Activated naive CD8-positive, alpha-beta T cell treated with anti-CD3 and anti-CD28 coated beads, Interleukin-2, amount 10 ng/mL, durations not matched to agents 7 days and 5 days (primary cell): Measurements from ENCODE around the gene MMP28. TPM values are rescaled to one million over a fixed set of nuclear protein-coding genes. Genes with fewer than 3 reads are reported as not detected.

Experiments
- ATAC-seq: fragments of 150-1000 bp; cut with Tn5 transposase; one replicate; pipeline ENCODE4 v1.10.0; 2021; ENCODE audit warnings: low read depth, moderate library complexity
- POLR2A ChIA-PET: fragments of 350-600 bp; sonication (Branson Sonifier 250); formaldehyde crosslinking; loops from one replicate; lab custom pipeline; 2021; ENCODE audit warnings: antibody characterized with exemption; lab: Charles Lee
- DNase-seq: peaks from one replicate; pipeline ENCODE4 v3.0.0; 2021
- H3K27ac Mint-ChIP-seq: one replicate; pipeline ENCODE4 v1.8.0; 2022; ENCODE audit warnings: mild to moderate bottlenecking, mixed read lengths
- H3K27me3 Mint-ChIP-seq: one replicate; pipeline ENCODE4 v1.8.0; 2022; ENCODE audit warnings: mild to moderate bottlenecking, moderate library complexity, mixed read lengths
- H3K36me3 Mint-ChIP-seq: one replicate; pipeline ENCODE4 v1.8.0; 2021; ENCODE audit warnings: mild to moderate bottlenecking, mixed read lengths
- H3K4me1 Mint-ChIP-seq: one replicate; pipeline ENCODE4 v1.8.0; 2021; ENCODE audit warnings: mixed read lengths
- H3K4me3 Mint-ChIP-seq: one replicate; pipeline ENCODE4 v1.8.0; 2022; ENCODE audit warnings: mild to moderate bottlenecking, moderate library complexity, mixed read lengths
- H3K9me3 Mint-ChIP-seq: one replicate; pipeline ENCODE4 v1.8.0; 2021; ENCODE audit warnings: mixed read lengths
- total RNA-seq, 2 experiments: library from RNA; stranded (reverse); gene quantifications; one replicate each; pipeline ENCODE4 v1.2.3, GENCODE V29; 2021

MMP28 gene
- total RNA-seq, result under 1 TPM; 0.45 to 0.75 TPM

GRCh38 chr17:35795007-35795870, at the start of gene MMP28:
TSS of gene MMP28 (minus strand) at chr17:35795641. CDS start at chr17:35795377, 264 bp downstream.
- peak; percentile 66 for DNase-seq
- Mint-ChIP-seq H3K36me3 (no peaks in the 10 kb centered on the region), H3K9me3 (no peaks in the 10 kb centered on the region), H3K27me3 (peaks cover 64% of the 10 kb centered on the region), H3K27ac (no peak within 1 kb of the TSS), H3K4me1 (peaks cover 12% of the 10 kb centered on the region), H3K4me3 (peak within 1 kb of the TSS; percentile 76)
- ATAC-seq, result peak; percentile 82
- POLR2A ChIA-PET, result interaction anchor here (0.5 to 4.0 kb wide), 5 partner anchors 9 to 205 kb away, joined by 3 to 21 read pairs (median 3); partner anchors contain the start of genes C17orf50 and TAF15

- ATAC-seq, result no peak
- POLR2A ChIA-PET, result no interaction called here
- H3K4me1 Mint-ChIP-seq, result peaks cover 10% of the 10 kb centered on the region
- no peak for DNase-seq
- H3K27me3 Mint-ChIP-seq, result no peaks in the 10 kb centered on the region
- no peak overlapping the region for H3K27ac Mint-ChIP-seq
- H3K4me3 Mint-ChIP-seq, result no peak overlapping the region
- H3K36me3 Mint-ChIP-seq, result peaks cover 42% of the 10 kb centered on the region
- H3K9me3 Mint-ChIP-seq, result no peaks in the 10 kb centered on the region
Observed at GRCh38 chr17:35844547-35844946, 49.1 kb upstream of the MMP28 start.

GRCh38 chr17:35843698-35844097, 48.3 kb upstream of the MMP28 start:
- Mint-ChIP-seq H3K4me1 (peaks cover 8% of the 10 kb centered on the region), H3K27me3 (no peaks in the 10 kb centered on the region), H3K36me3 (peaks cover 41% of the 10 kb centered on the region), H3K27ac (no peak overlapping the region), H3K4me3 (no peak overlapping the region), H3K9me3 (no peaks in the 10 kb centered on the region)
- POLR2A ChIA-PET, result no interaction called here
- ATAC-seq, result no peak
- DNase-seq, result no peak

DNA sequence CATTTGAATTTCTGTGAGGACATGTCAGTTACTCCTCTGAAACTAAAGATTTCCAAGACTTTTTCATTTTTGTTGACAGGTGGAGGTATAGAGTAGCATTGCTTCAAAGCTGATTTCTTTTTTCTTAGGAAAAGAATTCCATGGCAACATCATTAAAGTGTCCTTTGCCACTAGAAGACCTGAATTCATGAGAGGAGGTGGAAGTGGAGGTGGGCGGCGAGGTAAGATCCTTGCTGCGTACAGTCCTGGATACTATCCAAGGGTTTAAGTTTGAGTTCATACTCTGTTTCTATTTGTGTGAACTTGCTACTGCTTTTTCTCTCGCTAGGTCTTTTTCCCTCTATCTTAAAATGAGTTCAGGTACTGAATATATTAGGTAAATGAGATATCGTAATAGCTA, 46.8 kb upstream of the MMP28 start:
- H3K27ac Mint-ChIP-seq, result peak overlapping the region; percentile 34
- POLR2A ChIA-PET, result interaction anchor here (1.8 kb wide), 1 partner anchor 33 kb away, joined by 5 read pairs; the partner anchor contains the start of gene TAF15

DNA sequence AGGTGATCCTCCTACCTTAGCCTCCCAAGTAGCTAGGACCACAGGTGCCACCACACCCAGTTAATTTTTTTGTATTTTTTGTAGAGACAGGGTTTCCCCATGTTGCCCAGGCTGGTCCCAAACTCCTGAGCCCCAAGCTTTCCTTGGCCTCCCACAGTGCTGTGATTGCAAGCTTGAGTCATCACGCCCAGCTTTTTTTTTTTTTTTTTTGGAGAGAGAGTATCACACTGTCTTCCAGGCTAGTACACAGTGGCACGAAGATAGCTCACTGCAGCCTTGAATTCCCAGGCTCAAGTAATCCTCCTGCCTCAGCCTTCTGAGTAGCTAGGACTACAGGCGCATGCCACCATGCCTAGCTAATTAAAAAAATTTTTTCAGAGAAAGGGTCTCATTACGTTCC, 46.1 kb upstream of the MMP28 start:
- no peak overlapping the region for H3K27ac Mint-ChIP-seq
- peaks cover 47% of the 10 kb centered on the region for H3K36me3 Mint-ChIP-seq
- H3K4me1 Mint-ChIP-seq, result peaks cover 13% of the 10 kb centered on the region
- H3K4me3 Mint-ChIP-seq, result no peak overlapping the region
- H3K27me3 Mint-ChIP-seq, result no peaks in the 10 kb centered on the region
- H3K9me3 Mint-ChIP-seq, result no peaks in the 10 kb centered on the region
- no peak for DNase-seq
- POLR2A ChIA-PET, result interaction anchor here (1.0 to 1.8 kb wide), 2 partner anchors 33 to 65 kb away, joined by 3 to 5 read pairs; partner anchors contain the start of gene TAF15
- ATAC-seq, result no peak

More for the DNA sequence above, 46.8 kb upstream of the MMP28 start:
- no peak for DNase-seq
- H3K4me1 Mint-ChIP-seq, result peaks cover 13% of the 10 kb centered on the region
- peaks cover 41% of the 10 kb centered on the region for H3K36me3 Mint-ChIP-seq
- no peak for ATAC-seq
- H3K27me3 Mint-ChIP-seq, result no peaks in the 10 kb centered on the region
- H3K9me3 Mint-ChIP-seq, result no peaks in the 10 kb centered on the region
- H3K4me3 Mint-ChIP-seq, result no peak overlapping the region

GRCh38 chr17:35841101-35841500, 45.7 kb upstream of the MMP28 start:
- Mint-ChIP-seq H3K9me3 (no peaks in the 10 kb centered on the region), H3K27ac (no peak overlapping the region), H3K27me3 (no peaks in the 10 kb centered on the region), H3K4me1 (peaks cover 13% of the 10 kb centered on the region), H3K36me3 (peaks cover 48% of the 10 kb centered on the region), H3K4me3 (no peak overlapping the region)
- ATAC-seq (no peak), DNase-seq (no peak)
- POLR2A ChIA-PET, result interaction anchor here (1.0 to 1.8 kb wide), 2 partner anchors 32 to 65 kb away, joined by 3 to 5 read pairs; partner anchors contain the start of gene TAF15

DNA sequence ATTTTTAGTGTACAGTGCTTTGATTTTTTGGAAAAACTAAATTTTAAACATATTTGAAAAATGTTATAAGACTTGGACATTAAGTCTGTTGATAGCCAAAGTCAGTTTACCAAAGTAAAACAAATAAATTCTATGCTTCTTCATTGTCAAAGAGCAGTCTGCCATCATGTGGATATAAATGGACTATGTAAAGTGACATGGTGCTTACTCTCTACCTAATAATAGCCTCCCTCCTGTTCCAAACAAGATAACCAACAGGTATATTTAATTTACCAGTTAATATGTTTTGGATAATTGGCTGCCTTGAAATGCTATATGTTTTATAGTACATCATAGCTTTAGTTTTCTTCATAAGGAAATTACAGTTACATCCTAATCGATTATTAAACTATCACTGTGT, 29.8 kb upstream of the MMP28 start:
- DNase-seq, result no peak
- Mint-ChIP-seq H3K36me3 (peaks cover 27% of the 10 kb centered on the region), H3K27ac (no peak overlapping the region), H3K4me1 (peaks cover 4% of the 10 kb centered on the region), H3K27me3 (no peaks in the 10 kb centered on the region), H3K4me3 (no peak overlapping the region), H3K9me3 (no peaks in the 10 kb centered on the region)
- POLR2A ChIA-PET, result no interaction called here
- no peak for ATAC-seq

GRCh38 chr17:35821308-35821707, 25.9 kb upstream of the MMP28 start:
- peaks cover 9% of the 10 kb centered on the region for H3K4me1 Mint-ChIP-seq
- no peaks in the 10 kb centered on the region for H3K27me3 Mint-ChIP-seq
- peaks cover 35% of the 10 kb centered on the region for H3K36me3 Mint-ChIP-seq
- DNase-seq (no peak), ATAC-seq (no peak)
- H3K9me3 Mint-ChIP-seq, result no peaks in the 10 kb centered on the region
- no peak overlapping the region for H3K4me3 Mint-ChIP-seq
- POLR2A ChIA-PET, result no interaction called here
- no peak overlapping the region for H3K27ac Mint-ChIP-seq

DNA sequence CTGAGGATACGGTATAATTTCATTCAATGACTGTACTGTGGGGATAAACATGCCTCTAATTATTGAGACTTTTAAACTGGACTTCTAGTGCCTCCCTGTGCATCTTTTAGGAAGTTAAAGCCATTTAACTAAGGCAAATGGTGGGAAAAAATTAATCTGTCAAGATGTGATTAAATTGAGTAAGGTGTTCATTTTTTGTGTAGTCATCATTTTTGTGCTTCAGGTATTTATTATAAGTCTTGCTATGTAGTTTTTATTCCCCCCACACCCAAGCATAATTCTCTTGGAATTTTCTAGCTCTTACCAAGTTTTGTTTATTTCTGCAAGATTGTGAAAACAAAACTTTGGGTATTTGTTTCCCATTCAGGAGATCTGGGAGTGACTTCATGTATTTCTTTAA, 24.0 kb upstream of the MMP28 start:
- no peak overlapping the region for H3K4me3 Mint-ChIP-seq
- ATAC-seq, result no peak
- H3K9me3 Mint-ChIP-seq, result no peaks in the 10 kb centered on the region
- peaks cover 31% of the 10 kb centered on the region for H3K36me3 Mint-ChIP-seq
- POLR2A ChIA-PET, result interaction anchor here (1.6 to 2.0 kb wide), 2 partner anchors 9 to 11 kb away, joined by 6 to 9 read pairs; partner anchors contain the start of gene TAF15
- no peak for DNase-seq
- no peaks in the 10 kb centered on the region for H3K27me3 Mint-ChIP-seq
- H3K4me1 Mint-ChIP-seq, result peaks cover 21% of the 10 kb centered on the region
- no peak overlapping the region for H3K27ac Mint-ChIP-seq

GRCh38 chr17:35817196-35817595, 21.8 kb upstream of the MMP28 start:
- Mint-ChIP-seq H3K27ac (no peak overlapping the region), H3K36me3 (peaks cover 18% of the 10 kb centered on the region), H3K27me3 (no peaks in the 10 kb centered on the region), H3K9me3 (no peaks in the 10 kb centered on the region), H3K4me1 (peaks cover 30% of the 10 kb centered on the region), H3K4me3 (no peak overlapping the region)
- ATAC-seq (no peak), DNase-seq (no peak)
- POLR2A ChIA-PET, result interaction anchor here (1.2 kb wide), 2 partner anchors 8 to 53 kb away, joined by 4 to 5 read pairs; partner anchors contain the start of gene TAF15

GRCh38 chr17:35816723-35817122, 21.3 kb upstream of the MMP28 start:
- no peak for DNase-seq
- ATAC-seq, result no peak
- Mint-ChIP-seq H3K9me3 (no peaks in the 10 kb centered on the region), H3K27ac (no peak overlapping the region), H3K4me1 (peaks cover 31% of the 10 kb centered on the region), H3K27me3 (no peaks in the 10 kb centered on the region), H3K36me3 (peaks cover 18% of the 10 kb centered on the region), H3K4me3 (no peak overlapping the region)
- POLR2A ChIA-PET, result interaction anchor here (0.6 to 1.2 kb wide), 2 partner anchors 53 to 73 kb away, joined by 3 to 4 read pairs; no protein-coding TSS in a partner anchor

- ATAC-seq (no peak), DNase-seq (no peak)
- no peak overlapping the region for H3K27ac Mint-ChIP-seq
- no peaks in the 10 kb centered on the region for H3K9me3 Mint-ChIP-seq
- peaks cover 4% of the 10 kb centered on the region for H3K36me3 Mint-ChIP-seq
- POLR2A ChIA-PET, result interaction anchor here (0.7 kb wide), 1 partner anchor 372 kb away, joined by 4 read pairs; no protein-coding TSS in a partner anchor
- H3K4me1 Mint-ChIP-seq, result peaks cover 48% of the 10 kb centered on the region
- no peak overlapping the region for H3K4me3 Mint-ChIP-seq
- no peaks in the 10 kb centered on the region for H3K27me3 Mint-ChIP-seq
Observed at GRCh38 chr17:35812456-35812855, 17.0 kb upstream of the MMP28 start.

- ATAC-seq (no peak), DNase-seq (no peak)
- Mint-ChIP-seq H3K27ac (no peak overlapping the region), H3K4me3 (peak overlapping the region; percentile 9), H3K9me3 (no peaks in the 10 kb centered on the region), H3K4me1 (peaks cover 51% of the 10 kb centered on the region), H3K27me3 (no peaks in the 10 kb centered on the region), H3K36me3 (peaks cover 4% of the 10 kb centered on the region)
- POLR2A ChIA-PET, result no interaction called here
Observed at GRCh38 chr17:35811759-35812158, 16.3 kb upstream of the MMP28 start.
